ENCODE results near the gene C6orf47. TPM values are rescaled to one million over a fixed set of nuclear protein-coding genes. Genes with fewer than 3 reads are reported as not detected.

Gene C6orf47
- total and polyA plus RNA-seq, 2 of the 13 experiments (the other 11 are each of a cell fraction or from before 2014, with no cell fraction given): 1.7 to 18.1 TPM

DNA sequence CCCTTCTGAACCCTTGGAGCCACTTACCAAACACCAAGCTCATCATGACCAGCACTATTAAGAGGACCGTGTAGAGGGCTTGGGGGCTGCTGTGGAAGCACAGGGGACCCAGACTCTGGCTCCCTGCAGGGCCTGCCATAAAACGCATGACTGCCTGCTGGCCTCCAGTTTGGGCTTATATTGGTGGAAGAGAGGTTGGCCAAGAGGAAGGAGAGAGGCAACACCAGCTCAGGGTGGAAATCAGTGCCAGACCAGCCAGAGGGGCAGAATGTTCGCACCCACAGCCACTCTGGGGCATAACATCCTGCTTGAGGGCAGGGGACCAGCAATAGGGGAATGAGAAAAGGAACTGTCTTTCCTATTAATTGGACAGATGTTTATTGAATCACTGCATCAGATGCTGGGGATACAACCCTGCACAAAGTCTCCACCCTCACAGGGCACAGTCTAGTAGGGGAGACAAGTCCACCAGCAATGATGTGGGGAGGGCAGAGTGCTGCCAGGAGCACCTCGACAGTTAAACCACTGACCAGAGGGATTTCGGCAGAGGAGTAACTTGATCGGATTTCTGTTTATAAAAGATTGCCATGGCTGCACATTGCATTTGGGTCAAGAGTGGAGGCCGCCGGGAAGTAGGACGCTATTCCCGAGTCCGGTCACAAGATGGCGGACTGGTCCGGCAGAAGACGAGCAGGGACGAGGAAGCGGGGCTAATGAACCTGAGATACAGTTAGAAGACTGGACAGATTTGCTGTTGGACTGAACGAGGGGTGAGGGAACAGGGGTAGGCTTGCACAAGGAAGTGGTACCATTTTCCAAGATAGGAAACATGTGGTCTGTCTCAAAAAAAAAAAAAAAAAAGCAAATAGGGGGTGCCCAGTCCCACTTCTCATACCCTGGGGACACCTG is 19.9 kb upstream of the C6orf47 start, which contains the start of gene LY6G5C (continued):
- TF ChIP-seq KDM4B (CRISPR knock-in tag; IDR thresholded peaks at IDR 0.05) (0 out of 2 replicates have a peak, but pooled peaks have one; percentile 45), NRL (CRISPR knock-in tag; IDR thresholded peaks at IDR 0.05; ENCODE audit: borderline replicate concordance) (no peak), DNMT1 (CRISPR knock-in tag; IDR thresholded peaks at IDR 0.05) (no peak), CBX5 (CRISPR knock-in tag; IDR thresholded peaks at IDR 0.05; ENCODE audit: borderline replicate concordance) (peak; percentile 26; the same call in 1 of the 2 replicates), ZNF335 (CRISPR knock-in tag; IDR thresholded peaks at IDR 0.05) (peak; percentile 96), ZNF782 (CRISPR knock-in tag; IDR thresholded peaks at IDR 0.05; ENCODE audit: borderline replicate concordance) (peak; percentile 12; the same call in 1 of the 2 replicates), DNMT3B (CRISPR knock-in tag; conservative IDR thresholded peaks at IDR 0.05) (no peak), REPIN1 (CRISPR knock-in tag; IDR thresholded peaks at IDR 0.05; ENCODE audit: borderline replicate concordance, low read depth) (0 out of 2 replicates have a peak, but pooled peaks have one; percentile 48), ZNF766 (CRISPR knock-in tag; IDR thresholded peaks at IDR 0.05; ENCODE audit: borderline replicate concordance) (no peak), KLF6 (CRISPR knock-in tag; IDR thresholded peaks at IDR 0.05) (no peak; the same call in 1 of the 2 replicates), KDM3A (CRISPR knock-in tag; IDR thresholded peaks at IDR 0.05; ENCODE audit: low read depth) (peak; percentile 73; the same call in 1 of the 2 replicates)
- TF ChIP-seq, protein P1, sequence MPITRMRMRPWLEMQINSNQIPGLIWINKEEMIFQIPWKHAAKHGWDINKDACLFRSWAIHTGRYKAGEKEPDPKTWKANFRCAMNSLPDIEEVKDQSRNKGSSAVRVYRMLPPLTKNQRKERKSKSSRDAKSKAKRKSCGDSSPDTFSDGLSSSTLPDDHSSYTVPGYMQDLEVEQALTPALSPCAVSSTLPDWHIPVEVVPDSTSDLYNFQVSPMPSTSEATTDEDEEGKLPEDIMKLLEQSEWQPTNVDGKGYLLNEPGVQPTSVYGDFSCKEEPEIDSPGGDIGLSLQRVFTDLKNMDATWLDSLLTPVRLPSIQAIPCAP (CRISPR knock-in tag; IDR thresholded peaks at IDR 0.05; ENCODE audit: low read depth): no peak
- TF ChIP-seq, protein P2, sequence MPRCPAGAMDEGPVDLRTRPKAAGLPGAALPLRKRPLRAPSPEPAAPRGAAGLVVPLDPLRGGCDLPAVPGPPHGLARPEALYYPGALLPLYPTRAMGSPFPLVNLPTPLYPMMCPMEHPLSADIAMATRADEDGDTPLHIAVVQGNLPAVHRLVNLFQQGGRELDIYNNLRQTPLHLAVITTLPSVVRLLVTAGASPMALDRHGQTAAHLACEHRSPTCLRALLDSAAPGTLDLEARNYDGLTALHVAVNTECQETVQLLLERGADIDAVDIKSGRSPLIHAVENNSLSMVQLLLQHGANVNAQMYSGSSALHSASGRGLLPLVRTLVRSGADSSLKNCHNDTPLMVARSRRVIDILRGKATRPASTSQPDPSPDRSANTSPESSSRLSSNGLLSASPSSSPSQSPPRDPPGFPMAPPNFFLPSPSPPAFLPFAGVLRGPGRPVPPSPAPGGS (CRISPR knock-in tag; IDR thresholded peaks at IDR 0.05): peak; percentile 70; the same call in 1 of the 2 replicates
- TF ChIP-seq, protein P3, sequence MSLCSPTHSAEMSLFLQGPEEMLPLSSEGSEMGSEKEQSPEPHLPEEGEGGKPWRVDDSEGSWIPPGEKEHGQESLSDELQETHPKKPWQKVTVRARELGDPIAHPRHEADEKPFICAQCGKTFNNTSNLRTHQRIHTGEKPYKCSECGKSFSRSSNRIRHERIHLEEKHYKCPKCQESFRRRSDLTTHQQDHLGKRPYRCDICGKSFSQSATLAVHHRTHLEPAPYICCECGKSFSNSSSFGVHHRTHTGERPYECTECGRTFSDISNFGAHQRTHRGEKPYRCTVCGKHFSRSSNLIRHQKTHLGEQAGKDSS (CRISPR knock-in tag; IDR thresholded peaks at IDR 0.05; ENCODE audit: borderline replicate concordance, low read depth): 0 out of 2 replicates have a peak, but pooled peaks have one; percentile 20
- TF ChIP-seq, protein P4, sequence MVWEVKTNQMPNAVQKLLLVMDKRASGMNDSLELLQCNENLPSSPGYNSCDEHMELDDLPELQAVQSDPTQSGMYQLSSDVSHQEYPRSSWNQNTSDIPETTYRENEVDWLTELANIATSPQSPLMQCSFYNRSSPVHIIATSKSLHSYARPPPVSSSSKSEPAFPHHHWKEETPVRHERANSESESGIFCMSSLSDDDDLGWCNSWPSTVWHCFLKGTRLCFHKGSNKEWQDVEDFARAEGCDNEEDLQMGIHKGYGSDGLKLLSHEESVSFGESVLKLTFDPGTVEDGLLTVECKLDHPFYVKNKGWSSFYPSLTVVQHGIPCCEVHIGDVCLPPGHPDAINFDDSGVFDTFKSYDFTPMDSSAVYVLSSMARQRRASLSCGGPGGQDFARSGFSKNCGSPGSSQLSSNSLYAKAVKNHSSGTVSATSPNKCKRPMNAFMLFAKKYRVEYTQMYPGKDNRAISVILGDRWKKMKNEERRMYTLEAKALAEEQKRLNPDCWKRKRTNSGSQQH (CRISPR knock-in tag; IDR thresholded peaks at IDR 0.05; ENCODE audit: low read depth): peak; percentile 76; the same call in 1 of the 2 replicates
- TF ChIP-seq, protein P5, sequence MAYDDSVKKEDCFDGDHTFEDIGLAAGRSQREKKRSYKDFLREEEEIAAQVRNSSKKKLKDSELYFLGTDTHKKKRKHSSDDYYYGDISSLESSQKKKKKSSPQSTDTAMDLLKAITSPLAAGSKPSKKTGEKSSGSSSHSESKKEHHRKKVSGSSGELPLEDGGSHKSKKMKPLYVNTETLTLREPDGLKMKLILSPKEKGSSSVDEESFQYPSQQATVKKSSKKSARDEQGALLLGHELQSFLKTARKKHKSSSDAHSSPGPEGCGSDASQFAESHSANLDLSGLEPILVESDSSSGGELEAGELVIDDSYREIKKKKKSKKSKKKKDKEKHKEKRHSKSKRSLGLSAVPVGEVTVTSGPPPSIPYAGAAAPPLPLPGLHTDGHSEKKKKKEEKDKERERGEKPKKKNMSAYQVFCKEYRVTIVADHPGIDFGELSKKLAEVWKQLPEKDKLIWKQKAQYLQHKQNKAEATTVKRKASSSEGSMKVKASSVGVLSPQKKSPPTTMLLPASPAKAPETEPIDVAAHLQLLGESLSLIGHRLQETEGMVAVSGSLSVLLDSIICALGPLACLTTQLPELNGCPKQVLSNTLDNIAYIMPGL (CRISPR knock-in tag; IDR thresholded peaks at IDR 0.05; ENCODE audit: borderline replicate concordance in 1 of 2, low read depth in 1 of 2): peak; percentile 62 to 83; a peak in 3 of 4 replicates

All from HepG2 (cell line).